Progenitor cell of endocrine pancreas (in vitro differentiated cells): ENCODE measurements around the gene SMOC2. TPM values are rescaled to one million over a fixed set of nuclear protein-coding genes. Genes with fewer than 3 reads are reported as not detected.

Source experiments
- DNase-seq: peaks from one replicate; pipeline ENCODE4 v3.0.0; 2021; ENCODE audit warnings: low spot score; ENCODE audit not compliant: unreplicated experiment
- H3K27ac Mint-ChIP-seq: 2 replicates; pipeline ENCODE4 v1.8.0; 2021; ENCODE audit warnings: mild to moderate bottlenecking, moderate library complexity, mixed read lengths
- H3K27me3 Mint-ChIP-seq: 2 replicates; pipeline ENCODE4 v1.8.0; 2021; ENCODE audit warnings: mixed read lengths
- H3K36me3 Mint-ChIP-seq: 2 replicates; pipeline ENCODE4 v1.8.0; 2022; ENCODE audit warnings: mixed read lengths; ENCODE audit not compliant: insufficient read depth
- H3K4me1 Mint-ChIP-seq: 2 replicates; pipeline ENCODE4 v1.8.0; 2021; ENCODE audit warnings: low read depth, mixed read lengths
- H3K4me3 Mint-ChIP-seq: 2 replicates; pipeline ENCODE4 v1.8.0; 2021; ENCODE audit warnings: low read depth, mild to moderate bottlenecking, moderate library complexity, mixed read lengths
- H3K9me3 Mint-ChIP-seq: 2 replicates; pipeline ENCODE4 v1.8.0; 2021; ENCODE audit warnings: low read depth, mixed read lengths
- total RNA-seq: library from RNA; stranded (reverse); gene quantifications from 2 replicates; pipeline ENCODE4 v1.2.1, GENCODE V29; 2021
- TF ChIP-seq, protein P1 (sequence below): fragments of 200-600 bp; sonication (generic); IDR thresholded peaks from one replicate; pipeline ENCODE4 v1.5.0; 2021; ENCODE audit warnings: antibody characterized with exemption, mild to moderate bottlenecking; ENCODE audit not compliant: unreplicated experiment

SMOC2 gene
- total RNA-seq, 1 donor from 2014 or later, result 5.9 TPM

DNA sequence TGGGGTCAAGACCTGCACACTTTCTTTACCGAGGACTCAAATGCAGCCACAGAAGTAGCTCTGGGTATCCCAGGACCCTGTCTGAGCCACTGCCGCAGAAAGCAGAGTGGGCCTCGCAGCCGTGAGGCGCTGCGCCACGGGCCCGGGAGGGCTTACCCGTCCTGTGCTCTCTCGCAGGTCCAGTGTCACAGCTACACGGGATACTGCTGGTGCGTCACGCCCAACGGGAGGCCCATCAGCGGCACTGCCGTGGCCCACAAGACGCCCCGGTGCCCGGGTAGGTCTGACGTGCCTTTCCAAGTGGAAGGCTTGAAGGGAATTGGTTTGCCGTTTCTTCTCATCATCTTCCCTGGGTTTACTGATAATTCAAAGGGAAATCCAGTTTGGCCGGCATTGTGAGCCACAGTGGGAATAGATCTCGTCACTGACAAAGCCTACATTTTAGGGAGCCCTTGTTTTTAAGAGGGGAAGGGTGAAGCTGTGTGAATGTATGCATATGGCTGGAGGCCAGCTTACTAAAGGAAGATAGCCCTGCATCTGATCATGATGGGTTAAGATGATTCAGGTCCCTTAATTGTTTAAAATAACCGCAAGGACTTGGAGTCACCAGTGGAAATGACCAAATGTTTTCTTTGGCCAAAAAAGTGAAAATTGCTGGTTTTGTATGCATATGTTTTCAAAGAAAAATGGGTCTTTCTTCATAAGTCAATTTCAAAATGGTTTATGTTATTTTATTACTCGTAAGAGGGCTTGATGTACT is 86.6 kb downstream of the SMOC2 start:
- Mint-ChIP-seq H3K27me3 (peaks cover 33% of the 10 kb centered on the region), H3K9me3 (no peaks in the 10 kb centered on the region), H3K4me1 (peaks cover 4% of the 10 kb centered on the region), H3K36me3 (no peaks in the 10 kb centered on the region), H3K27ac (no peak overlapping the region), H3K4me3 (no peak overlapping the region)
- no peak for DNase-seq
- TF ChIP-seq, protein P1, sequence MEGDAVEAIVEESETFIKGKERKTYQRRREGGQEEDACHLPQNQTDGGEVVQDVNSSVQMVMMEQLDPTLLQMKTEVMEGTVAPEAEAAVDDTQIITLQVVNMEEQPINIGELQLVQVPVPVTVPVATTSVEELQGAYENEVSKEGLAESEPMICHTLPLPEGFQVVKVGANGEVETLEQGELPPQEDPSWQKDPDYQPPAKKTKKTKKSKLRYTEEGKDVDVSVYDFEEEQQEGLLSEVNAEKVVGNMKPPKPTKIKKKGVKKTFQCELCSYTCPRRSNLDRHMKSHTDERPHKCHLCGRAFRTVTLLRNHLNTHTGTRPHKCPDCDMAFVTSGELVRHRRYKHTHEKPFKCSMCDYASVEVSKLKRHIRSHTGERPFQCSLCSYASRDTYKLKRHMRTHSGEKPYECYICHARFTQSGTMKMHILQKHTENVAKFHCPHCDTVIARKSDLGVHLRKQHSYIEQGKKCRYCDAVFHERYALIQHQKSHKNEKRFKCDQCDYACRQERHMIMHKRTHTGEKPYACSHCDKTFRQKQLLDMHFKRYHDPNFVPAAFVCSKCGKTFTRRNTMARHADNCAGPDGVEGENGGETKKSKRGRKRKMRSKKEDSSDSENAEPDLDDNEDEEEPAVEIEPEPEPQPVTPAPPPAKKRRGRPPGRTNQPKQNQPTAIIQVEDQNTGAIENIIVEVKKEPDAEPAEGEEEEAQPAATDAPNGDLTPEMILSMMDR, result no peak

GRCh38 chr6:168528474-168529095 is 87.6 kb downstream of the SMOC2 start:
- TF ChIP-seq, protein P1, result no peak
- Mint-ChIP-seq H3K36me3 (no peaks in the 10 kb centered on the region), H3K27me3 (peaks cover 33% of the 10 kb centered on the region), H3K27ac (no peak overlapping the region), H3K9me3 (no peaks in the 10 kb centered on the region), H3K4me1 (peaks cover 4% of the 10 kb centered on the region), H3K4me3 (no peak overlapping the region)
- DNase-seq, result no peak

DNA sequence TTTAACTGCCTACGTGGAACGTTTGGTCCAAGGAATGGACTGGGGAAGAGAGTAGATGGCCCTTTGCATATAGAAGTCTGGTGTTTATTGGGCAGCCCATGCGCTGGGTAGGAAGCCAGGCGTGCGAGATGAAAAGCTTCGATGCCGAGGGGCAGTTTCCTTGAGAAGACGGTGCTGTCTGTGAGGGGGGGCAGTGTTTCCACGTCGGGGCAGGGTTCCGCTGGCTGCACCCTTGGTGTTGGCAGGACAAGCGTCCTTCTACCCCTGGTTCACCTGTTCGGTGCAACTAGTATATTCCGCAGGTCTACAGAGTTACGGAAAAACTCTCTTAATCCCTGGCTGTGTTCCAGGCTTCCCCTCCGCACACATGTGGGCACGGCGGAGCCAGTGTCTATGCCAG is 88.2 kb downstream of the SMOC2 start:
- H3K4me3 Mint-ChIP-seq, result no peak overlapping the region
- peaks cover 33% of the 10 kb centered on the region for H3K27me3 Mint-ChIP-seq
- H3K9me3 Mint-ChIP-seq, result no peaks in the 10 kb centered on the region
- TF ChIP-seq, protein P1, result no peak
- H3K27ac Mint-ChIP-seq, result no peak overlapping the region
- no peak for DNase-seq
- H3K4me1 Mint-ChIP-seq, result peaks cover 4% of the 10 kb centered on the region
- no peaks in the 10 kb centered on the region for H3K36me3 Mint-ChIP-seq

DNA sequence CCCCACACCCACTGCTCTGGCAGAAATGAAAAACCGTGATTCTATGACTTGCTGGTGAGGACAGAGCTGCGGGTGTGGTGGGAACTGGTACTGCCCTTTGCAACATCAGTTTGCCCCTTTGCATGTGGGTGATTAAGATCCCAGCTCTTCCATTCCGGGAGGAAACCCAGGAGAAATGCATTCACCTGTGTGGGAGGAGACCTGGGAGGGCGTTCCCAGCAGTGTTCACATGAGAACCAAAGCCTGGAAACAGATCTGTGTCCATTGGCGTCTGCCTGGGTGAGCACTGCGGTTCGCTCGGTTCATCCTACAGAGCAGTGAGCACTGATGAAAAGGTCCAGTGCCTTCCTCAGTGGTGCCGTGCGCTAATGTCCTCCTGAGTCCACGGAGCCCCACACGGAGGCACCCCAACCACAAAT is 89.7 kb downstream of the SMOC2 start:
- Mint-ChIP-seq H3K27me3 (peaks cover 28% of the 10 kb centered on the region), H3K4me1 (peaks cover 4% of the 10 kb centered on the region), H3K4me3 (no peak overlapping the region), H3K9me3 (no peaks in the 10 kb centered on the region), H3K27ac (no peak overlapping the region), H3K36me3 (no peaks in the 10 kb centered on the region)
- TF ChIP-seq, protein P1, result peak; percentile 5
- DNase-seq, result no peak

DNA sequence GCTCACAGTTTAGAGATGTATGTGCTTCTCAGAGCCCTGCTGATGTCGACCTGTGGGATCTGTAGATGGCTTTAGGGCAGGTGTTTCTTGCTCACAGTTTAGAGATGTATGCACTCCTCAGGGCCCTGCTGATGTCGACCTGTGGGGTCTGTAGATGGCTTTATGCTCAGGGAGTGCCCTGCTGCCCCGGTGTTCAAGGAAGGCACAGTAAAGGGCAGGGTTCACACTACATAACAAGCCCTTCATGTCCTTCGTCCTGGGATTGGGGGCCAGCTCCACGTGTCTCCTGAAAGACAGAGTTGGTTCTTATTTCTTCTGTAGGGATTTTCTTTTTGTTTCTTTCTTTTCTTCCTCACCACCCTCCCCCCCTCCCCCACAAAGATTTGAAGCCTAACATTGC is 91.1 kb downstream of the SMOC2 start:
- Mint-ChIP-seq H3K4me1 (no peaks in the 10 kb centered on the region), H3K36me3 (no peaks in the 10 kb centered on the region), H3K27me3 (peaks cover 29% of the 10 kb centered on the region), H3K9me3 (no peaks in the 10 kb centered on the region), H3K27ac (no peak overlapping the region), H3K4me3 (no peak overlapping the region)
- DNase-seq, result no peak
- TF ChIP-seq, protein P1, result no peak
